Psoas muscle (tissue), 8 donors: ENCODE measurements around the gene RPP14. TPM values are rescaled to one million over a fixed set of nuclear protein-coding genes. Genes with fewer than 3 reads are reported as not detected.

Experiments
- ATAC-seq, 4 donors: fragments of 200-7000 bp; cut with Tn5 transposase; one replicate each; pipeline ENCODE4 v1.9.1; 2020; ENCODE audit warnings: moderate library complexity in 3 of 4, mild to moderate bottlenecking in 2 of 4
- DNase-seq, 2 donors: peaks; one replicate each; pipeline ENCODE4 v3.0.0-alpha.2; 2020
- H3K27ac ChIP-seq: fragments of 200-600 bp; one replicate; pipeline ENCODE4 v1.8.0; 2022
- H3K27me3 ChIP-seq, 3 donors: fragments of 200-600 bp in 1 of 3; one replicate each; pipeline versions ENCODE4 v1.6.1 to v1.8.0; 2013 to 2022; ENCODE audit warnings: low read length in 2 of 3, mild to moderate bottlenecking in 2 of 3, moderate library complexity in 1 of 3; ENCODE audit not compliant: insufficient read depth in 3 of 3
- H3K36me3 ChIP-seq, 2 donors: fragments of 200-600 bp in 1 of 2; one replicate each; pipeline versions ENCODE4 v1.6.1 to v1.8.0; 2013 to 2022; ENCODE audit warnings: low read depth in 1 of 2, mild to moderate bottlenecking in 1 of 2, moderate library complexity in 1 of 2; ENCODE audit not compliant: insufficient read depth in 1 of 2
- H3K4me1 ChIP-seq: fragments of 200-600 bp; one replicate; pipeline ENCODE4 v1.8.0; 2022
- H3K4me3 ChIP-seq: fragments of 200-600 bp; one replicate; pipeline ENCODE4 v1.8.0; 2022; ENCODE audit warnings: mild to moderate bottlenecking
- H3K9me3 ChIP-seq: fragments of 200-600 bp; one replicate; pipeline ENCODE4 v1.8.0; 2022
- WGBS, 3 donors: extraction: QIAGEN DNeasy Blood & Tissue Kit; methylation state at CpG; one replicate each; pipeline versions ENCODE4 v1.1.6 to v1.1.7; 2013; 5-methylcytosine and 5-hydroxymethylcytosine counted together
- intact Hi-C, 2 donors: fragments of 100-400 bp; cut with DNase I; formaldehyde crosslinking; loops; one replicate each; pipeline versions ENCODE4 v1.11.0 to v1.14.2; 2022
- polyA plus RNA-seq, 3 donors: library from polyadenylated mRNA; stranded (reverse); fragments of 200-250 nt; gene quantifications; one replicate each; pipeline ENCODE4 v1.2.3, GENCODE V29; 2013
- total RNA-seq, 4 donors: library from RNA; stranded (reverse); fragmentation: NEBNext Ultra II Directional in 2 of 4; extraction: Animal tissue kit (Norgen Biotek cat#: 25700) in 2 of 4; gene quantifications; one replicate each; pipeline versions ENCODE4 v1.2.1 to v1.2.4, GENCODE V29; 2021 to 2023
- TF ChIP-seq, protein P1 (sequence below): fragments of 200-600 bp; IDR thresholded peaks from one replicate; pipeline ENCODE4 v1.8.0; 2022; ENCODE audit warnings: antibody characterized with exemption
- donor health status: healthy with polysubstance abuse.
- donor health status: DM: no; HTN: no; CAD: no; lungs with moderate emphysema.
- donor health status: Bipolar disorder and iron deficiency.
- donor health status: healthy.
- donor health status: DM: yes; HTN: yes; CAD: no.
- donor health status: DM: no; HTN: no; CAD: no.
- donor health status: DM: no; HTN: no; CAD: no.
- donor health status: DM: yes; HTN: yes; CAD: no.

The RPP14 gene
- total and polyA plus RNA-seq, 7 donors: 17.3 to 36.6 (median 28.0) TPM

DNA sequence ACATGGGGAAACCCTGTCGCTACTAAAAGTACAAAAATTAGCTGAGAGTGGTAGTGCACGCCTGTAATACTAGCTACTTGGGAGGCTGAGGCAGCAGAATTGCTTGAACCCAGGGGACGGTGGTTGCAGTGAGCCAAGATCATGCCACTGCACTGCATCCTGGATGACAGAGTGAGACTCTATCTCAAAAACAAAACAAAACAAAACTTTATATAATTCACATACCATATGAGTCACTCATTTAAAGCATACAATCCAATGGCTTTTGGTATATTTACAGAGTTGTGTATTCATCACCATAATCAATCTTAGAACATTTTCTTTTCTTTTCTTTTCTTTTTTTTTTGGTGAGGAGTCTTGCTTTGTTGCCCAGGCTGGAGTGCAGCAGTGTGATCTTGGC is 35.3 kb downstream of the RPP14 start:
- no peaks in the 10 kb centered on the region for H3K9me3 ChIP-seq
- DNase-seq (no peak), ATAC-seq (no peak)
- H3K27ac ChIP-seq: no peak overlapping the region
- WGBS, 3 donors: 82 to 91% (median 88%) methylated on average over 3 of the region's 3 CpGs
- peaks cover 0 to 11% of the 10 kb centered on the region in 2 donors for H3K36me3 ChIP-seq
- TF ChIP-seq, protein P1, sequence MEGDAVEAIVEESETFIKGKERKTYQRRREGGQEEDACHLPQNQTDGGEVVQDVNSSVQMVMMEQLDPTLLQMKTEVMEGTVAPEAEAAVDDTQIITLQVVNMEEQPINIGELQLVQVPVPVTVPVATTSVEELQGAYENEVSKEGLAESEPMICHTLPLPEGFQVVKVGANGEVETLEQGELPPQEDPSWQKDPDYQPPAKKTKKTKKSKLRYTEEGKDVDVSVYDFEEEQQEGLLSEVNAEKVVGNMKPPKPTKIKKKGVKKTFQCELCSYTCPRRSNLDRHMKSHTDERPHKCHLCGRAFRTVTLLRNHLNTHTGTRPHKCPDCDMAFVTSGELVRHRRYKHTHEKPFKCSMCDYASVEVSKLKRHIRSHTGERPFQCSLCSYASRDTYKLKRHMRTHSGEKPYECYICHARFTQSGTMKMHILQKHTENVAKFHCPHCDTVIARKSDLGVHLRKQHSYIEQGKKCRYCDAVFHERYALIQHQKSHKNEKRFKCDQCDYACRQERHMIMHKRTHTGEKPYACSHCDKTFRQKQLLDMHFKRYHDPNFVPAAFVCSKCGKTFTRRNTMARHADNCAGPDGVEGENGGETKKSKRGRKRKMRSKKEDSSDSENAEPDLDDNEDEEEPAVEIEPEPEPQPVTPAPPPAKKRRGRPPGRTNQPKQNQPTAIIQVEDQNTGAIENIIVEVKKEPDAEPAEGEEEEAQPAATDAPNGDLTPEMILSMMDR: no peak
- H3K4me3 ChIP-seq: no peak overlapping the region
- intact Hi-C loops: no loop called here
- no peaks in the 10 kb centered on the region for H3K27me3 ChIP-seq
- peaks cover 2% of the 10 kb centered on the region for H3K4me1 ChIP-seq

DNA sequence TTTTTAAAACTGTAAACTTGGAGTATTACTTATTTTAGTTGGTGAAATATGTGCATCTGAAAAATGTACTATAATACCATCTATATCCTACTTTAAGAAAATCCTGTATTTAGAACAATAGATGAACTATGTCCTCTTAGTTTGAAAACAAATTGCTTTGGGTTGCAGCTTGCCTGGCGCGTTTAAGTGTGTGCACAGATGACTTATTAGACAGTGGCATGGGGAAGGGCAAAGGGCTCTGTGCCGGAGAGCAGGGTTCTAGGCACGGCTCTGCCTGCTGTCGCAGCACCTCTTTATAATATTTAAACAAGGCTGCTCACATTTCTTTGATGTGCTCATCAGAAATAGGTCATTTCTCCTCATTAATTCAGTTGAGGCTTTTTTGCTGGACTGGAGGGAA is 36.6 kb downstream of the RPP14 start:
- DNase-seq: no peak
- Histone ChIP-seq H3K9me3 (no peaks in the 10 kb centered on the region), H3K27me3 (no peaks in the 10 kb centered on the region), H3K36me3 (peaks cover 0 to 11% of the 10 kb centered on the region in 2 donors), H3K4me1 (no peaks in the 10 kb centered on the region), H3K27ac (no peak overlapping the region), H3K4me3 (no peak overlapping the region)
- TF ChIP-seq, protein P1: no peak
- WGBS, 3 donors: 77 to 86% (median 81%) methylated on average over 5 of the region's 5 CpGs
- ATAC-seq: no peak
- intact Hi-C loops: no loop called here

DNA sequence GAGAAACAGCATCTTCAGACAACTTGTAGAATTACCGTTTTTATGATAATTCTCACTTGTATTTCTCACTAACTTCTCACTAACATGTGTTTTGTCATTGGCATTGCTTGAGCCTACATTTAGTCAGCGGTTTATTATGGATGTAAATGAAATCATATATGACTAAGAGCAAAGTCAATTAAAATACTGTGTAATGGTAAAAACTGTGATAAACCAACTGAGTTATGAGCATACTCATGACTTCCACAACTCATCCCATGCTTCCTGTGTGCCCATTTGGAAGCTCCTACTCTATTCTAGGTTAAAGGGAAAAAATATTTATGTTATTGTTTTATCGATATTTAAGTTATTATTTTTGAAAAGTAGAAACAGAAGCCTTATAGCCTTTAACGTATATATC is 39.4 kb downstream of the RPP14 start:
- WGBS, 3 donors: 95 to 99% (median 96%) methylated on average over 4 of the region's 4 CpGs
- Histone ChIP-seq H3K27ac (no peak overlapping the region), H3K36me3 (peaks cover 0 to 8% of the 10 kb centered on the region in 2 donors), H3K9me3 (no peaks in the 10 kb centered on the region), H3K27me3 (no peaks in the 10 kb centered on the region), H3K4me3 (no peak overlapping the region), H3K4me1 (peaks cover 2% of the 10 kb centered on the region)
- ATAC-seq (no peak), DNase-seq (no peak)
- intact Hi-C loops: no loop called here
- TF ChIP-seq, protein P1: no peak

DNA sequence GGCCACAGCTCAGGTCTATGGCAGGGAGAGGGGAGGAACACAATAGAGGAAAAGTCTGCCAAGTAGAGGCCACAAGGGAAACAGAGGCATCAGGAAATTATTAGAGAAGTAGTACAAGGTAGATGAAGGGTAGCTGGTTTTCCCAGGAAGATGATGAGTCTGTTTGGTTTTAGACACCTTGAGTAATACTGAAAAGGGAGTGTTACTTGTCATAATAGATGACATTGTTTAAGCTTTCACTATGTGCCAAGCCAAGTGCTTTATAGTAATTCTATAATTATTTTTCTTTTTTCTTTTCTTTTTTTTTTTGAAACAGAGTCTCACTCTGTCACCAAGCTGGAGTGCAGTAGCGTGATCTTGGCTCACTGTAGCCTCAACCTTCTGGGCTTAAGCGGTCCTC is 40.3 kb downstream of the RPP14 start:
- ATAC-seq: no peak
- 76 to 100% (median 100%) methylated on average over 2 of the region's 2 CpGs for WGBS, 3 donors

DNA sequence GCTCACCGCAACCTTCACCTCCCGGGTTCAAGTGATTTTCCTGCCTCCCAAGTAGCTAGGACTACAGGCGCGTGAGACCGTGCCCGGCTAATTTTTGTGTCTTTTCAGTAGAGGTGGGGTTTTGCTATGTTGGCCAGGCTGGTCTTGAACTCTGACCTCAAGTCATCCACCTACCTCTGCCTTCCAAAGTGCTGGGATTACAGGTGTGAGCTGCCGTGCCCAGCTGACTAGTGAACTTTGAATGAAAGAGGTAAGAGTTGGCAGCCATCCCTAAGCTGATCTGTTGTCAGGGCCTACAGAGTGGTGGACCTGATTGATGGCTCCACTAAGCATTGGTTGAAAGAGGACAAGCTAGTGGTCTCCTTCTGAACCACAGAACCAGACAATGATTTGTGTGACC is 41.9 kb downstream of the RPP14 start:
- WGBS, 3 donors: 91 to 96% (median 94%) methylated on average over 7 of the region's 7 CpGs
- Histone ChIP-seq H3K4me3 (no peak overlapping the region), H3K9me3 (no peaks in the 10 kb centered on the region), H3K4me1 (peaks cover 12% of the 10 kb centered on the region), H3K27me3 (no peaks in the 10 kb centered on the region), H3K27ac (no peak overlapping the region), H3K36me3 (no peaks in the 10 kb centered on the region)
- TF ChIP-seq, protein P1: no peak
- DNase-seq (no peak), ATAC-seq (no peak)
- intact Hi-C loops: no loop called here

More for the DNA sequence above, 40.3 kb downstream of the RPP14 start:
- no peaks in the 10 kb centered on the region for H3K27me3 ChIP-seq
- H3K27ac ChIP-seq: no peak overlapping the region
- H3K9me3 ChIP-seq: no peaks in the 10 kb centered on the region
- peaks cover 0 to 3% of the 10 kb centered on the region in 2 donors for H3K36me3 ChIP-seq
- no peak overlapping the region for H3K4me3 ChIP-seq
- DNase-seq: no peak
- TF ChIP-seq, protein P1: no peak
- intact Hi-C loops: no loop called here
- H3K4me1 ChIP-seq: peaks cover 8% of the 10 kb centered on the region
